Left ventricle myocardium inferior (tissue), 1 donor: ENCODE measurements around the gene SLC9A8. TPM values are rescaled to one million over a fixed set of nuclear protein-coding genes. Genes with fewer than 3 reads are reported as not detected.

ENCODE experiments used
- DNase-seq: peaks from one replicate; pipeline ENCODE4 v3.0.0-alpha.2; 2020
- H3K27ac ChIP-seq: fragments of 200-600 bp; replicated peaks from 2 replicates; pipeline ENCODE4 v1.8.0; 2021
- H3K27me3 ChIP-seq: fragments of 200-600 bp; 2 replicates; pipeline ENCODE4 v1.8.0; 2021; ENCODE audit warnings: low read depth
- H3K36me3 ChIP-seq: fragments of 200-600 bp; 2 replicates; pipeline ENCODE4 v1.8.0; 2021
- H3K4me1 ChIP-seq: fragments of 200-600 bp; 2 replicates; pipeline ENCODE4 v1.8.0; 2021
- H3K4me3 ChIP-seq: fragments of 200-600 bp; 2 replicates; pipeline ENCODE4 v1.8.0; 2021; ENCODE audit warnings: mild to moderate bottlenecking, moderate library complexity
- H3K9me3 ChIP-seq: fragments of 200-600 bp; replicated peaks from 2 replicates; pipeline ENCODE4 v1.8.0; 2021
- intact Hi-C: fragments of 100-400 bp; cut with micrococcal nuclease; formaldehyde crosslinking; loops from one replicate; pipeline ENCODE4 v1.11.0; 2022
- total RNA-seq: library from RNA; stranded (reverse); fragmentation: NEBNext Ultra II Directional; extraction: Animal tissue kit (Norgen Biotek cat#: 25700); gene quantifications from one replicate; pipeline ENCODE4 v1.2.1, GENCODE V29; 2021
- TF ChIP-seq, protein P1 (sequence below): fragments of 200-600 bp; IDR thresholded peaks from 2 replicates; pipeline ENCODE4 v1.8.0; 2021; ENCODE audit warnings: antibody characterized with exemption, mild to moderate bottlenecking, borderline replicate concordance
- donor health status: DM: no; HTN: yes; CAD: no; lungs with severe emphysema.

Gene SLC9A8
- total RNA-seq, 1 donor from 2014 or later = 4.6 TPM

DNA sequence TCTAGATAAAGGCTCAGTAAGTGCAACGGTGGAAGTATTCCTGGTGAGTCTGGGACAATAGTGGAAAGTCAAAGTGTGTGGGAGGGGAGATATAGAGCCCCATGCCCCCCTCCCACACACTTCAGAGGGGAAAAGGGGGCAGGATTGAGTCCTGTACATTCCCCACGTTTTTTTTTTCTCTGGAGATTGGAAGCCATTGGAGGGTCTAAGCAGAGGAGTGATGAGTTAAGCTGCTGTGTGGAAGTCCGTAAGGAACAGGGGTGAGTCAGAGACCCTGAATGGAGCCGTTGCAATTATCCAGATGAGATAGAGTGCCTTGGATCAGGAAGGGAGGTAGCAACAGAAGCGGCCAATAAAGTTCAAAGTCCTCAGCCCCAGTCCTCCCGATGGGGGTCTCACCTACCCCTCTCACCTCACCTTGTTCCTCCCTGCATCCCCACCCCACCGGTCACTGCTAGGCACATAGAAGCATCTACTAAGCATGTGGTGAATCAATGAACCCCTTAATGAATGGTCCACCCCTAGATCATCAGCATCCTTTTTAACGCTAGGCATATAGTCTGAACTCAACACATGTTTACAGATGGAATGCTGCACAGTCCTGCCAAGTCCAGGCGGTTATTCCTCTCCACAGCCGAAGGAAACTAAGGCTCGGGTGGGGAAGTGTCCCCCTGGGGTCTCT, 662 bp upstream of the SLC9A8 start:
- peaks cover 27% of the 10 kb centered on the region for H3K4me1 ChIP-seq
- H3K36me3 ChIP-seq = peaks cover 19% of the 10 kb centered on the region
- intact Hi-C loops = no loop called here
- peak overlapping the region; percentile 96 for H3K27ac ChIP-seq
- TF ChIP-seq, protein P1, sequence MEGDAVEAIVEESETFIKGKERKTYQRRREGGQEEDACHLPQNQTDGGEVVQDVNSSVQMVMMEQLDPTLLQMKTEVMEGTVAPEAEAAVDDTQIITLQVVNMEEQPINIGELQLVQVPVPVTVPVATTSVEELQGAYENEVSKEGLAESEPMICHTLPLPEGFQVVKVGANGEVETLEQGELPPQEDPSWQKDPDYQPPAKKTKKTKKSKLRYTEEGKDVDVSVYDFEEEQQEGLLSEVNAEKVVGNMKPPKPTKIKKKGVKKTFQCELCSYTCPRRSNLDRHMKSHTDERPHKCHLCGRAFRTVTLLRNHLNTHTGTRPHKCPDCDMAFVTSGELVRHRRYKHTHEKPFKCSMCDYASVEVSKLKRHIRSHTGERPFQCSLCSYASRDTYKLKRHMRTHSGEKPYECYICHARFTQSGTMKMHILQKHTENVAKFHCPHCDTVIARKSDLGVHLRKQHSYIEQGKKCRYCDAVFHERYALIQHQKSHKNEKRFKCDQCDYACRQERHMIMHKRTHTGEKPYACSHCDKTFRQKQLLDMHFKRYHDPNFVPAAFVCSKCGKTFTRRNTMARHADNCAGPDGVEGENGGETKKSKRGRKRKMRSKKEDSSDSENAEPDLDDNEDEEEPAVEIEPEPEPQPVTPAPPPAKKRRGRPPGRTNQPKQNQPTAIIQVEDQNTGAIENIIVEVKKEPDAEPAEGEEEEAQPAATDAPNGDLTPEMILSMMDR = no peak
- no peaks in the 10 kb centered on the region for H3K27me3 ChIP-seq
- peak overlapping the region; percentile 90 for H3K4me3 ChIP-seq
- DNase-seq = no peak
- H3K9me3 ChIP-seq = no peaks in the 10 kb centered on the region

DNA sequence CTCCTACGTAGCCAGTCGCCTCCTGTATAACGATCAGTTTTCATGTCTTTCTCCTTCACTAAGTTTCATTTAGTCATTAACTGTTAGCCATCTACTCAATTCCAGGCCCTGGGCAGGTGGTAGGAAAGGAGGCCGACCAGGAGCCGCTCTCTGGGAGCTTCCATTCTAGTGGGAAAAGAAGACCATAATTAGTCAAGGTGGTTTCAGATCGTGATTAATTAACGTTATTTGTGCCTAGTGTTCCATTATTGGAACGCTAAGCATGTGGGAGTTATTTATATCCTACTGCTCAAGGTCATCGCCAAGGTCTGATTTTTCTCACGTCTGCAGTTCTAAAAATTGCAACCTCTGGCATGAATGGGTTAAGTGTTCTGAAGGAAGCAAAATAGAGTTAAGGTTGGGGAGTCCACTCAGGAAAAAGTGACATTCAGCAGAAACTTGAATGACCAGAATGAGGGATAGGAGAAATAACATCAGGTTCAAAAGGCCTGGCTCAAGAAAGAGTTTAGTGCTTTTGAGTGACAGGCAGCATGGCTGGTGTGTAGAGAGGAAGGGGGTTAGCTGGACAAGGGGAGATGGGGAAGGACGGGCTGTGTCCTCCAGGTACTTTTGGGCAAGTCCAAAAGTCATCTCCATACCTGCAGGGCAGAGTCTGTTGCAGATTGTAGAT, 812 bp downstream of the SLC9A8 start:
- Histone ChIP-seq H3K4me3 (peak overlapping the region; percentile 90), H3K9me3 (no peaks in the 10 kb centered on the region), H3K36me3 (peaks cover 31% of the 10 kb centered on the region), H3K4me1 (peaks cover 27% of the 10 kb centered on the region), H3K27me3 (no peaks in the 10 kb centered on the region), H3K27ac (peak overlapping the region; percentile 96)
- no peak for DNase-seq
- TF ChIP-seq, protein P1 = no peak
- intact Hi-C loops = no loop called here

DNA sequence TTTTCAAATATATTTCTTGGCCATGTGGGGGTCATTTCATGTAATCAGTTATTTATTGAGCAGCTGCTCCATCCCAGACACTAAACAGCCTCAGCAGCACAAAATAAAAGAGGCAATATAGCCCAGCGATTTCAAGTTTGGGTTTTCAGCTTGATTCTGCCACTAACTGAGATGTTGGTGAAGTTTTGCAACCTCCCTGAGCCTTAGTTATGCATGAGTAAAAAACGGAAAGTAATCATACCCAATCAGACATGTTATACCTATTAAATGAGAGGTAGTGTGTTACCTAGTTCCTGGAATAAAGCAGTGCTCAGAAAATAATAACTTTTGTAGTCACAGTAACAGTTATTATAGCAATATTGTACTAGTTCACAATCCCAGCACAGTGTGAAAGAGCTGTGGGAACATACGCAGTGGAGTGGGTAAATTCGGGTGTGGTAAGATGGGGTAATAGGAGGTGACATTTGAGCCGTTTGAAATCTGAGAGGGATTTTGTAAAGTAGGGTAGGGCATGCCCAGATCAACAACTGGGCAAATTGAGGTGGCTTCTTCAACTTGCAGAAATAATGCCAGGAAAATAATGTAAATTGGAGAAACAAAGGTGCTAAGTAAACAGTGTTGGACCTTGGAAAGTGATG, 1.5 kb downstream of the SLC9A8 start:
- intact Hi-C loops = no loop called here

DNA sequence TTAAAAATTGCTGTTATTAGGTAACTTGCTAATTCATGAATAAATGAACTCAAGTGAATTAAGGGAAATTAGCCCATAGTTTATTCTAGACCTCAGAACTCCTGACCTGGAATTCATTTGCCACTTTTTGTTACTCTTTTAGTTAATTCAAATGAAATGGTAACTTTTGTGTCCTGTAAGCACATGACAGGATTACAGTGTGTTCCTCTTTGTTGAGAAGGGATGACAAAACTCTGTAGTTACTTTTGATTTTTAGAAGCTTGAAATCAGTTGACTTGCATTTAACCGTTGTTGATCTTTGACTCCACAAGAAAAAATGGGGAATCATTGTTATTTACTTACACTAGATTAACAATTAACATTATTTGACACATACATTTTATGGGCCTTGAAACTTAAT, 6.2 kb downstream of the SLC9A8 start:
- no peak for DNase-seq
- Histone ChIP-seq H3K27me3 (no peaks in the 10 kb centered on the region), H3K4me3 (no peak overlapping the region), H3K27ac (no peak overlapping the region), H3K9me3 (no peaks in the 10 kb centered on the region), H3K36me3 (peaks cover 62% of the 10 kb centered on the region), H3K4me1 (peaks cover 19% of the 10 kb centered on the region)
- TF ChIP-seq, protein P1 = no peak
- intact Hi-C loops = no loop called here

More for the DNA sequence above, 1.5 kb downstream of the SLC9A8 start:
- Histone ChIP-seq H3K4me1 (peaks cover 27% of the 10 kb centered on the region), H3K27ac (peak overlapping the region; percentile 96), H3K27me3 (no peaks in the 10 kb centered on the region), H3K36me3 (peaks cover 39% of the 10 kb centered on the region), H3K9me3 (no peaks in the 10 kb centered on the region), H3K4me3 (peak overlapping the region; percentile 90)
- TF ChIP-seq, protein P1 = no peak
- no peak for DNase-seq

DNA sequence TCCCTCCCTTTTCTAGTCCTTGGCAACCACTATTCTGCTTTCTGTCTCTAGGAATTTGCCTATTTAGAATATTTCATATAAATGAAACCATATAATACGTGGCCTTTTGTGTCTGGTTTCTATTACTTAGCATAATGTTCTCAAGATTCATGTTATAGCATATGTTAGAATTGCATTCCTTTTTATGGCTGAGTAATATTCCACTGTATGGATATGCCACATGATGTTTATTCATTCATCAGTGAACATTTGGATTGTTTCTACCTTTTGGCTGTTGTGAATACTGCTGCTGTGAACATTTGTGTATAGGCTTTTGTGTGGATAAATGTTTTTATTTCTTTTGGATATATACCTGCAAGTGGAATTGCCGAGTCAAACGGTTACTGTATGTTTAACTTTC, 7.1 kb downstream of the SLC9A8 start:
- Histone ChIP-seq H3K27ac (no peak overlapping the region), H3K4me1 (peaks cover 13% of the 10 kb centered on the region), H3K4me3 (no peak overlapping the region), H3K9me3 (no peaks in the 10 kb centered on the region), H3K36me3 (peaks cover 71% of the 10 kb centered on the region), H3K27me3 (no peaks in the 10 kb centered on the region)
- TF ChIP-seq, protein P1 = no peak
- DNase-seq = no peak
- intact Hi-C loops = no loop called here
